NCI-H2171 (cell line): ENCODE measurements around the gene RARG.
"Not testable (repeated sequence)": the region's sequence is repeated elsewhere in the genome, so short reads cannot be mapped to it uniquely, and the experiment has no call there.

Experiments used
- DNase-seq: peaks from one replicate; lab custom pipeline; 2025; lab: John Stamatoyannopoulos, UW

The RARG gene

GRCh38 chr12:53169644-53170043 is 62.4 kb downstream of the RARG start:
- DNase-seq: no peak

- DNase-seq: no peak
Observed at GRCh38 chr12:53166837-53167236, 65.2 kb downstream of the RARG start.

- not testable (repeated sequence) for DNase-seq
Observed at GRCh38 chr12:53163008-53163407, 69.0 kb downstream of the RARG start.

- DNase-seq: no peak
Observed at GRCh38 chr12:53161119-53161911, 70.7 kb downstream of the RARG start.

DNA sequence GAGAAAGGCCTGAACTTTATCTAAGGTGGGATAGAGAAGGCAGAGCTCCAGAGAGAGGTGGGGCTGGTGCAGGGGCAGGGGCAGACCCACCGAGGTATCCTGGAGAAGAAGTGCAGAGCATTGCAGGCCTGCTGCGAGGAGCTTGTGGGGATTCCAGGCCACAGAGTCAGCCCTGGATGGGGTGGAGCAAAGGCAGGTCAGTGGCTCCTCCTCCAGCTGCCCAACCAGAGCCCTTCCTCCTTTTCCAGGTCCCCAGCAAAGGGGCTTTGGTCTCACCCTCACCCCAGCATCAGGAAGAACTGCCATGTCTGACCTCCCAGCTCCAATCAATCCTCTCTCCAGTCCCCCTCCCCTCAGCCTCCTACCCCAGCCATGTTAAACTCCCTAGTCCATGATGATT is 71.3 kb downstream of the RARG start:
- DNase-seq: no peak
